Progenitor cell of endocrine pancreas (in vitro differentiated cells): Measurements from ENCODE around the gene MAD1L1. TPM values are rescaled to one million over a fixed set of nuclear protein-coding genes. Genes with fewer than 3 reads are reported as not detected.

Experiments used
- DNase-seq: peaks from one replicate; pipeline ENCODE4 v3.0.0; 2021; ENCODE audit warnings: low spot score; ENCODE audit not compliant: unreplicated experiment
- H3K27ac Mint-ChIP-seq: 2 replicates; pipeline ENCODE4 v1.8.0; 2021; ENCODE audit warnings: mild to moderate bottlenecking, moderate library complexity, mixed read lengths
- H3K27me3 Mint-ChIP-seq: 2 replicates; pipeline ENCODE4 v1.8.0; 2021; ENCODE audit warnings: mixed read lengths
- H3K36me3 Mint-ChIP-seq: 2 replicates; pipeline ENCODE4 v1.8.0; 2022; ENCODE audit warnings: mixed read lengths; ENCODE audit not compliant: insufficient read depth
- H3K4me1 Mint-ChIP-seq: 2 replicates; pipeline ENCODE4 v1.8.0; 2021; ENCODE audit warnings: low read depth, mixed read lengths
- H3K4me3 Mint-ChIP-seq: 2 replicates; pipeline ENCODE4 v1.8.0; 2021; ENCODE audit warnings: low read depth, mild to moderate bottlenecking, moderate library complexity, mixed read lengths
- H3K9me3 Mint-ChIP-seq: 2 replicates; pipeline ENCODE4 v1.8.0; 2021; ENCODE audit warnings: low read depth, mixed read lengths
- total RNA-seq: library from RNA; stranded (reverse); gene quantifications from 2 replicates; pipeline ENCODE4 v1.2.1, GENCODE V29; 2021
- TF ChIP-seq, protein P1 (sequence below): fragments of 200-600 bp; sonication (generic); IDR thresholded peaks from one replicate; pipeline ENCODE4 v1.5.0; 2021; ENCODE audit warnings: antibody characterized with exemption, mild to moderate bottlenecking; ENCODE audit not compliant: unreplicated experiment

The MAD1L1 gene
- total RNA-seq, 1 donor from 2014 or later = 49.8 TPM

DNA sequence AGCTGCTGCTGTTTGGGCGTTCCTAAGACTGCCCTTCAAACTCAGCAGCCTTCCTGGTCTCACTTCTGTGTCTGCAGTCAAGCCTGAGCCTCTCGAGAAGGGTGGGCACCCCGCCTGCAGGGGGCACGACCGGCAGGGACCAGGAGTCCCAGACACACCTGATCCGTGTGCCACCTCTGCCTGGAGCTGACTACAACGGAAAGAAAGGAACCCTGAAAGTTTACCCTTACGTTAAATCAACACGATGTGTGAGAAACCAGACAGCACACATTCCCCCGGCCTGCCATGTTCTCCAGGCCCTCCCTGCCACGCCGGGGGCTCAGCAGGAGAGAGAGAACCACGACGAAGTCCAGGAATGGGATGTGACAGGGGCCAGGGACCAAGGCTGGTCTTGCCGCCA, 5.0 kb downstream of the MAD1L1 start:
- peaks cover 6% of the 10 kb centered on the region for H3K4me1 Mint-ChIP-seq
- peaks cover 16% of the 10 kb centered on the region for H3K36me3 Mint-ChIP-seq
- TF ChIP-seq, protein P1, sequence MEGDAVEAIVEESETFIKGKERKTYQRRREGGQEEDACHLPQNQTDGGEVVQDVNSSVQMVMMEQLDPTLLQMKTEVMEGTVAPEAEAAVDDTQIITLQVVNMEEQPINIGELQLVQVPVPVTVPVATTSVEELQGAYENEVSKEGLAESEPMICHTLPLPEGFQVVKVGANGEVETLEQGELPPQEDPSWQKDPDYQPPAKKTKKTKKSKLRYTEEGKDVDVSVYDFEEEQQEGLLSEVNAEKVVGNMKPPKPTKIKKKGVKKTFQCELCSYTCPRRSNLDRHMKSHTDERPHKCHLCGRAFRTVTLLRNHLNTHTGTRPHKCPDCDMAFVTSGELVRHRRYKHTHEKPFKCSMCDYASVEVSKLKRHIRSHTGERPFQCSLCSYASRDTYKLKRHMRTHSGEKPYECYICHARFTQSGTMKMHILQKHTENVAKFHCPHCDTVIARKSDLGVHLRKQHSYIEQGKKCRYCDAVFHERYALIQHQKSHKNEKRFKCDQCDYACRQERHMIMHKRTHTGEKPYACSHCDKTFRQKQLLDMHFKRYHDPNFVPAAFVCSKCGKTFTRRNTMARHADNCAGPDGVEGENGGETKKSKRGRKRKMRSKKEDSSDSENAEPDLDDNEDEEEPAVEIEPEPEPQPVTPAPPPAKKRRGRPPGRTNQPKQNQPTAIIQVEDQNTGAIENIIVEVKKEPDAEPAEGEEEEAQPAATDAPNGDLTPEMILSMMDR = no peak
- H3K27ac Mint-ChIP-seq = no peak overlapping the region
- no peaks in the 10 kb centered on the region for H3K27me3 Mint-ChIP-seq
- no peak overlapping the region for H3K4me3 Mint-ChIP-seq
- no peak for DNase-seq
- H3K9me3 Mint-ChIP-seq = no peaks in the 10 kb centered on the region

GRCh38 chr7:2225830-2226229, 6.9 kb downstream of the MAD1L1 start:
- H3K27me3 Mint-ChIP-seq = no peaks in the 10 kb centered on the region
- H3K4me3 Mint-ChIP-seq = no peak overlapping the region
- no peaks in the 10 kb centered on the region for H3K9me3 Mint-ChIP-seq
- DNase-seq = no peak
- no peaks in the 10 kb centered on the region for H3K4me1 Mint-ChIP-seq
- no peak overlapping the region for H3K27ac Mint-ChIP-seq
- peaks cover 22% of the 10 kb centered on the region for H3K36me3 Mint-ChIP-seq
- TF ChIP-seq, protein P1 = no peak

GRCh38 chr7:2225336-2225735, 7.4 kb downstream of the MAD1L1 start:
- Mint-ChIP-seq H3K27me3 (no peaks in the 10 kb centered on the region), H3K4me1 (no peaks in the 10 kb centered on the region), H3K9me3 (no peaks in the 10 kb centered on the region), H3K36me3 (peaks cover 22% of the 10 kb centered on the region), H3K4me3 (no peak overlapping the region), H3K27ac (no peak overlapping the region)
- TF ChIP-seq, protein P1 = no peak
- DNase-seq = no peak

GRCh38 chr7:2224934-2225333, 7.8 kb downstream of the MAD1L1 start:
- no peak overlapping the region for H3K27ac Mint-ChIP-seq
- no peak overlapping the region for H3K4me3 Mint-ChIP-seq
- TF ChIP-seq, protein P1 = no peak
- peaks cover 22% of the 10 kb centered on the region for H3K36me3 Mint-ChIP-seq
- no peaks in the 10 kb centered on the region for H3K27me3 Mint-ChIP-seq
- no peaks in the 10 kb centered on the region for H3K9me3 Mint-ChIP-seq
- no peaks in the 10 kb centered on the region for H3K4me1 Mint-ChIP-seq
- DNase-seq = no peak

GRCh38 chr7:2224491-2224928, 8.2 kb downstream of the MAD1L1 start:
- TF ChIP-seq, protein P1 = no peak
- Mint-ChIP-seq H3K27ac (no peak overlapping the region), H3K27me3 (no peaks in the 10 kb centered on the region), H3K4me1 (no peaks in the 10 kb centered on the region), H3K36me3 (peaks cover 21% of the 10 kb centered on the region), H3K4me3 (no peak overlapping the region), H3K9me3 (no peaks in the 10 kb centered on the region)
- DNase-seq = no peak
